GM12801 (cell line): Measurements from ENCODE around the gene GIPR.

Experiments used
- TF ChIP-seq, protein P1 (sequence below): IDR thresholded peaks from one replicate; pipeline ENCODE4 v1.5.1; 2011; ENCODE audit warnings: control low read depth; ENCODE audit not compliant: insufficient read length; ENCODE audit errors: extremely low read depth

The GIPR gene

DNA sequence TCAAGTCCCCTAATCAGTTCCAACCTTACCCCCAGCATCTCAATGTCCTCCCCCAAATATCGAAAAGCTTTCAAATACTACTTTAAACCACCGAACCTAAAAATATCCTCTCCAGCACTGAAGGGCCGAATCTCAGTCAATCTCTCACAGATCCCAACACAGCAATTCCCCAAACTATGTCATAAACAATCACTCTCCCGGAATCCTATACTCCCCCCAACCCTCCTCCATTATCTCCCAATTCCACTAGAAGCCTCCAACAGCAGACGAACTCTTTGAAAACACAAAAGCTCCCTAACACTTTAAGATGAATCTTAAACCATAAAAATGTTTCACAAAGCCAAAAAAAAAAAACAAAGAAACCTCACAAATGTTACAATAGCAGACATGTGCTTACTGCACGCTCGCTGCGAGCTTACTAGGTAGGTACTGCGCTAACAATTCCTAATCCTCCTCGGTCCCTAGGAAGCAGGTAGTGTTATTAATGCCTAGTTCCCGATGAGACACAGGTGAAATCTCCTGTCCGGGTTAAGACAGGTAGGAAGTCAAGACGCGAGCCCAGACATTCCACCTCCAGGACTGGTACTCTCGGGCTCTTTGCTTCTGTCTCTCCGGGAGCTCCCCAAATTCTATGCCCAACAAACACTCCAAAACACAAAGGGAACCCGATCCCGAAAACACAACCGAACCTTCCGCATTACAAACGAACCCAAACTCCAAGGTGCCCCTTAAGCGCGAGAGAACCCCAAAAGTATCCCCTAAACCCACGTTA lies 48.5 kb downstream of the GIPR start:
- TF ChIP-seq, protein P1, sequence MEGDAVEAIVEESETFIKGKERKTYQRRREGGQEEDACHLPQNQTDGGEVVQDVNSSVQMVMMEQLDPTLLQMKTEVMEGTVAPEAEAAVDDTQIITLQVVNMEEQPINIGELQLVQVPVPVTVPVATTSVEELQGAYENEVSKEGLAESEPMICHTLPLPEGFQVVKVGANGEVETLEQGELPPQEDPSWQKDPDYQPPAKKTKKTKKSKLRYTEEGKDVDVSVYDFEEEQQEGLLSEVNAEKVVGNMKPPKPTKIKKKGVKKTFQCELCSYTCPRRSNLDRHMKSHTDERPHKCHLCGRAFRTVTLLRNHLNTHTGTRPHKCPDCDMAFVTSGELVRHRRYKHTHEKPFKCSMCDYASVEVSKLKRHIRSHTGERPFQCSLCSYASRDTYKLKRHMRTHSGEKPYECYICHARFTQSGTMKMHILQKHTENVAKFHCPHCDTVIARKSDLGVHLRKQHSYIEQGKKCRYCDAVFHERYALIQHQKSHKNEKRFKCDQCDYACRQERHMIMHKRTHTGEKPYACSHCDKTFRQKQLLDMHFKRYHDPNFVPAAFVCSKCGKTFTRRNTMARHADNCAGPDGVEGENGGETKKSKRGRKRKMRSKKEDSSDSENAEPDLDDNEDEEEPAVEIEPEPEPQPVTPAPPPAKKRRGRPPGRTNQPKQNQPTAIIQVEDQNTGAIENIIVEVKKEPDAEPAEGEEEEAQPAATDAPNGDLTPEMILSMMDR = no peak

DNA sequence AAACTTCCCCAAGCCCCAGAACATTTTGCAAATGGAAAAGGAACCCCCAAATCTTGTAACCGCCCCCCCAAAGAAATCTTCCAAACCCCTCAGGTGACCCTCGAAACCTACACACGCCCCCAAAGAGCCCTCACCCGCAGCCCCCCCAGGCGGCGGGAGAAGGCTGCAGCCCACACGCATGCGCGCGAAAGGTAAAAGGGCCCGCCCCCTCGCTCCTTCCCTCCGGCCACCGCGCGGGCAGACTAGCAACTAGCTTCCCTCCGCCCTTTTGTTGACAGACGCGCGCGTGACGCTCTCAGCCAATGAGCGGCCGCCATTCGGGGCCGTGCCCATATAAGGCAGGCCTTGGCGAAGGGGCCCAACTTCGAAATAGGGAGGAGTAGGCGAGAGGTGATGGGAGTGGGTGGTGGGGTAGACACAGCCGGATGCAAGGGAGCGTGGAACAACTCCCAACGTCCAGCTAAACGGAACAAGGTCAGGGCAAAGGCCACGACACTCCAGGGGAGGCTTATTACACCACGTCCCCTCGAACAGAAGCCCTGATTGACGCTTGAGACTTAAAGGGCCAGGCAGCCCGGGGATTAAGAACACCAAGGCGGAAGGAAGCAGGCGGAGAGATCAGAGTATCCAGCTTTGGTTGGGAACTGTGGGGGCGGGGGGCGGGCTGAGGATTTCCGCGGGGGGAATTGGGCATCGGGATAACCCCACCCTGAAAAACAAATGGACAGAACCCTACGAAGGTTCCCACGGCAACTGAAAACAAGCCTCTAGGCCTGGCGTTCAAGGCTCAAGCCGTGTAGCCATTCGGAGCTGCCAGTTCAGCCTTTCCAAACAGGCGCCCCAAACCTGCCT lies 49.3 kb downstream of the GIPR start:
- TF ChIP-seq, protein P1 = no peak

DNA sequence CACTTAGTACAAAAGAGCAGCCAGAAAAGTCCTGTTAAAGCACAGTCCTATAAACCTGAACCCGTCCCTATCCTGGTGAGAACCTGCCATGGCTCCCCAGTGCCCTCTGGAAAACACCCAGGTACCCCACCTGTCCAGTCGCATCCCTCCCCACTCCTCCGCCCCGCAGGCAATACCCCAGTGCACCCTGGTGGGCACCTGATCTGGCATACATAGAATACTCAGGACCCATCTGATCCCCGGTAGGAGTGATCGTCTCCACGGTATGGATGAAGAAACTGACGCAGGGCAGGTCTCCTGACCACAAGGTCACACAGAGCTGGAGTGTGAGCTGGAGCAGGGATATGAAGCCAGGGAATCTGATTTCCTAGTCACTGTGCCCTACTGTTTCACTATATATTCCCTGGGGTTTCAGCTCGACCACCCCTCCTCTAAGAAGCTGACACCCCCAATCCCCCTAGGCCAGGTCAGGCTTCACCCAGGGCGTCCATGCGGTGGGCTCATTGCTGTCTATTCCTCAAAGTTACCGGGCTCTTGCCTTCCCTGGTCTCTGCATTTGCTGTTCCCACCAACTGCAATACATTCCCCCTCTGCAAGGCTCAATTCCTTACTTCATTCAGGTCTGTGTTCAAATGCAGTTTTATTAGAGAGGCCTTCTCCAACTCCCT lies 50.1 kb downstream of the GIPR start:
- TF ChIP-seq, protein P1 = no peak

GRCh38 chr19:45729800-45730290 lies 61.8 kb downstream of the GIPR start:
- TF ChIP-seq, protein P1 = no peak

DNA sequence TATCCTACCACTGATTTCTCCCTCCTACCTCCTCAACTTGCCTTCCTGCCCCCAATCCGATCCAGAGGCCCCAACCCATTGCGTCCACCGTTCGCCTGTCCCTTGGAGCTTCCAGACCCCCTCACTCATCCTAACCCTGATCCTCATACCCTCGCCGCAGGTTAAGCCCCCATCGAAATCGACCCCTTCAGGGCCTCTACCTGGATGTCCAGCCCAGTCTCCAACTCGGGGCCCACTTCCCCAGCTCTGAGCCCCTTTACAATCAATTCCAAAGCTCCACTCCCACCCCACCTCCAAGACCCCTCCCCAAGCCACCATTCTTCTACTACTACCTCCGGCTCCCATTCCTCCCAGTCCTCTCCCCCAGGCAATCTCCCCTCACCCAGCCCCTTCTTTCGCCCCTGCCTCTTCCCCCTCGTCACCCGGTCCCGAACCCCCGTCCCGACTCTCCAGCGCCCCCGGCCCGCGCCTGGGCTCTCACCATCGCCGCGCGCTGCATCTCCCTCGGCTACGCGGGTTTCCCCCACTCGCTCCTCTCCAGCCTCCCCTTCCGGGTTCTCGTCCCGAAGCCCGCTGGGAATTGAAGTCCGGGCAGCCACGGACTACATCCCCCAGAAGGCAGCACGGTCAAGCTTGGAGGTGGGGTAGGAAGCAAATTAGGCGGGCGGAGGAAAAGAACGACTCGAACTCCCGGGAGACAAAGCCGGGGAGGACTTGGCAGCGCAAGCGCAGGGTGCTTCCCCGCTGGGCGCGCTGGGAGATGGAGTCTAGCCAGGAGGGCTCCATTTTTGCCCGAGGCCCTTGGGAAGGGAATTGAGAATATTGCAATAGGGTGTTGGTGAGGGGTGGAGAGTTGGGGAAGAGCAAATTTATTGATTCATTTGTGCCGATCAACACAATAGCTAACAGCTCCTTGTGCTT lies 62.6 kb downstream of the GIPR start, which contains the start of gene FBXO46:
Gene FBXO46 (minus strand): TSS at position 529 of the 921 bp plus-strand sequence. CDS start 17,401 bp downstream, outside the sequence.
- TF ChIP-seq, protein P1 = no peak
